ENCODE results near the gene MYH16.
"Not testable (repeated sequence)": the region's sequence is repeated elsewhere in the genome, so short reads cannot be mapped to it uniquely, and the experiment has no call there.

MYH16 gene

GRCh38 chr7:99355098-99355497, 82.5 kb downstream of the MYH16 start:
- no peak for DNase-seq (ENCODE audit: low read depth in 2 of 2)

GRCh38 chr7:99357701-99358490, 85.3 kb downstream of the MYH16 start:
- DNase-seq (ENCODE audit: low read depth in 2 of 2), result no peak

- DNase-seq (ENCODE audit: low read depth in 2 of 2), result not testable (repeated sequence)
Measured at GRCh38 chr7:99358521-99358920, 85.9 kb downstream of the MYH16 start.

- no peak for DNase-seq (ENCODE audit: low read depth in 2 of 2)
Measured at GRCh38 chr7:99359465-99360154, 87.0 kb downstream of the MYH16 start.

All from stimulated activated CD8-positive, alpha-beta memory T cell treated with anti-CD3 and anti-CD28 coated beads, Interleukin-2, amount 100 ng/mL, for 48 hours (primary cell).